K562 (cell line): Measurements from ENCODE around the gene KIAA0930. TPM values are rescaled to one million over a fixed set of nuclear protein-coding genes. Genes with fewer than 3 reads are reported as not detected.

Experiments
- ATAC-seq: fragments of 200-7000 bp; cut with Tn5 transposase; 3 replicates; pipeline ENCODE4 v1.9.1; 2020; ENCODE audit warnings: moderate library complexity
- BruUV-seq: library from RNA; stranded (reverse); fragments of 400-500 nt; replicated peaks from 2 replicates; lab custom pipeline; 2021; lab: Mats Ljungman, UMichigan
- CTCF ChIA-PET: fragments of 300-600 bp; formaldehyde crosslinking; extraction: SDS; loops from one replicate; lab custom pipeline; 2021; ENCODE audit warnings: low intra/inter-chr PET ratio; lab: Yijun Ruan, JAX
- POLR2A ChIA-PET: fragments of 300-600, 350-650 bp; sonication (Branson Sonifier 250); formaldehyde crosslinking; extraction: SDS; loops from one replicate; lab custom pipeline; 2021; ENCODE audit warnings: antibody characterized with exemption, inconsistent platforms; lab: Yijun Ruan, JAX
- DNase-seq, 4 experiments: peaks; one replicate each; pipeline versions ENCODE4 v3.0.0 to v3.0.0-alpha.2; 2011 to 2018; ENCODE audit warnings: low spot score in 3 of 4, mixed read lengths in 3 of 4; ENCODE audit errors: extremely low read depth in 1 of 4
- FAIRE-seq: peaks from 2 replicates; lab custom pipeline; 2011; peaks lifted over from hg19 to GRCh38; lab: Jason Lieb, UNC
- H2AFZ ChIP-seq: 2 replicates; pipeline ENCODE4 v1.6.0; 2011; ENCODE audit warnings: low read depth, low read length, control low read depth, inconsistent platforms
- H3K27ac ChIP-seq: fragments of 200-600 bp; 3 replicates; pipeline ENCODE4 v1.8.0; 2011; ENCODE audit warnings: low read depth, mild to moderate bottlenecking, control low read depth, inconsistent platforms, low read length, moderate library complexity, mixed read lengths; ENCODE audit errors: extremely low read depth
- H3K27me3 ChIP-seq, 2 experiments: fragments of 300-600 bp in 1 of 2; 2 replicates in 1 of 2; 3 replicates in 1 of 2; pipeline versions ENCODE4 v1.6.0 to v1.8.0; 2011; ENCODE audit warnings: inconsistent platforms in 2 of 2, low read length in 2 of 2, mild to moderate bottlenecking in 1 of 2, mixed read lengths in 1 of 2, moderate library complexity in 1 of 2; ENCODE audit not compliant: control insufficient read depth in 2 of 2, insufficient read depth in 2 of 2
- H3K36me3 ChIP-seq: fragments of 300-600 bp; 3 replicates; pipeline ENCODE4 v1.8.0; 2011; ENCODE audit warnings: mild to moderate bottlenecking, low read length, inconsistent platforms; ENCODE audit not compliant: control insufficient read depth, insufficient read depth
- H3K4me1 ChIP-seq, 2 experiments: fragments of 200-600 bp in 1 of 2; replicated peaks in 1 of 2; 2 replicates in 1 of 2; 3 replicates in 1 of 2; pipeline versions ENCODE4 v1.5.1 to v1.8.0; 2011; ENCODE audit warnings: inconsistent platforms in 2 of 2, low read length in 2 of 2, mild to moderate bottlenecking in 1 of 2, mixed read lengths in 1 of 2, moderate library complexity in 1 of 2; ENCODE audit not compliant: control insufficient read depth in 2 of 2, insufficient read depth in 2 of 2
- H3K4me2 ChIP-seq: 2 replicates; pipeline ENCODE4 v1.6.1; 2011; ENCODE audit warnings: low read length, control low read depth, inconsistent platforms, mixed read lengths; ENCODE audit not compliant: insufficient read depth
- H3K4me3 ChIP-seq: fragments of 200-600 bp; sonication (generic), shearing (Covaris generic); 2 replicates; pipeline ENCODE4 v1.5.1; 2016; ENCODE audit warnings: control low read depth, inconsistent platforms
- H3K79me2 ChIP-seq: fragments of 200-600 bp; 3 replicates; pipeline ENCODE4 v1.8.0; 2011; ENCODE audit warnings: low read length, inconsistent platforms; ENCODE audit not compliant: control insufficient read depth, insufficient read depth
- H3K9ac ChIP-seq, 2 experiments: 2 replicates each; pipeline versions ENCODE4 v1.6.0 to v1.6.1; 2011; ENCODE audit warnings: low read depth in 2 of 2, low read length in 2 of 2, control low read depth in 1 of 2, inconsistent platforms in 1 of 2, mild to moderate bottlenecking in 1 of 2, mixed read lengths in 1 of 2; ENCODE audit not compliant: insufficient read depth in 1 of 2
- H3K9me1 ChIP-seq: one replicate; pipeline ENCODE4 v1.6.0; 2011; ENCODE audit warnings: inconsistent platforms, mild to moderate bottlenecking, low read length, moderate library complexity; ENCODE audit not compliant: control insufficient read depth, insufficient read depth
- H3K9me3 ChIP-seq: replicated peaks from 2 replicates; pipeline ENCODE4 v1.5.1; 2011; ENCODE audit warnings: low read depth, low read length, inconsistent platforms; ENCODE audit not compliant: control insufficient read depth, insufficient read depth
- H4K20me1 ChIP-seq: replicated peaks from 2 replicates; pipeline ENCODE4 v1.6.1; 2011; ENCODE audit warnings: low read length, inconsistent platforms, mixed read lengths; ENCODE audit not compliant: control insufficient read depth, insufficient read depth
- E2F6 ChIP-seq, 2 experiments: IDR thresholded peaks; 2 replicates each; pipeline ENCODE4 v1.6.1; 2011; ENCODE audit warnings: borderline replicate concordance in 1 of 2, control low read depth in 1 of 2, low read depth in 1 of 2, low read length in 1 of 2, mild to moderate bottlenecking in 1 of 2, mixed read lengths in 1 of 2, moderate library complexity in 1 of 2; ENCODE audit not compliant: insufficient read depth in 1 of 2, insufficient read length in 1 of 2, poor library complexity in 1 of 2, severe bottlenecking in 1 of 2; ENCODE audit errors: extremely low read depth in 1 of 2
- E2F8 ChIP-seq: fragments of 450-650 bp; IDR thresholded peaks from 2 replicates; pipeline ENCODE4 v1.7.1; 2018; ENCODE audit warnings: mild to moderate bottlenecking, low read depth; ENCODE audit not compliant: partially characterized antibody
- FIP1L1 ChIP-seq: fragments of 200-400 bp; formaldehyde crosslinking; IDR thresholded peaks from 2 replicates; pipeline ENCODE4 v1.6.1; 2018; ENCODE audit warnings: mild to moderate bottlenecking, low read depth, low read length; ENCODE audit not compliant: poor library complexity, severe bottlenecking
- FOXA1 ChIP-seq: fragments of 450-650 bp; IDR thresholded peaks from 2 replicates; pipeline ENCODE4 v1.6.1; 2016; ENCODE audit warnings: mild to moderate bottlenecking, borderline replicate concordance
- JUNB ChIP-seq: fragments of 450-650 bp; formaldehyde crosslinking; conservative IDR thresholded peaks from 2 replicates; pipeline ENCODE4 v1.4.0; 2020; ENCODE audit warnings: mild to moderate bottlenecking
- PPARD ChIP-seq: fragments of 250-450 bp; sonication (Bioruptor Pico); IDR thresholded peaks from 2 replicates; pipeline ENCODE4 v1.8.0; 2022; ENCODE audit warnings: inconsistent platforms, mild to moderate bottlenecking, moderate library complexity
- PRDM10 ChIP-seq: fragments of 450-650 bp; IDR thresholded peaks from 2 replicates; pipeline ENCODE4 v1.6.1; 2018; ENCODE audit not compliant: partially characterized antibody
- RBM17 ChIP-seq: fragments of 200-400 bp; formaldehyde crosslinking; IDR thresholded peaks from 2 replicates; pipeline ENCODE4 v1.6.1; 2017; ENCODE audit warnings: low read depth, mild to moderate bottlenecking, low read length, borderline replicate concordance
- SNAPC5 ChIP-seq: fragments of 250-450 bp; sonication (Bioruptor Pico); IDR thresholded peaks from 2 replicates; pipeline ENCODE4 v1.8.0; 2021; ENCODE audit warnings: moderate library complexity, mild to moderate bottlenecking, inconsistent platforms
- ZFX ChIP-seq: sonication (generic); formaldehyde crosslinking; IDR thresholded peaks from 2 replicates; pipeline ENCODE4 v1.8.0; 2022; ENCODE audit warnings: mild to moderate bottlenecking, missing genetic modification reagents, moderate library complexity
- ZNF277 ChIP-seq: fragments of 250-450 bp; sonication (Bioruptor Pico); IDR thresholded peaks from 2 replicates; pipeline ENCODE4 v1.8.0; 2022; ENCODE audit warnings: inconsistent platforms, mild to moderate bottlenecking, moderate library complexity, borderline replicate concordance
- WGBS: fragments of 100-300 bp; shearing (Covaris generic); methylation state at CpG from one replicate; pipeline ENCODE4 v1.1.6; 2016; ENCODE audit warnings: low coverage, mixed read lengths; ENCODE audit not compliant: insufficient coverage; ENCODE audit errors: missing lambda C conversion rate; 5-methylcytosine and 5-hydroxymethylcytosine counted together
- in situ Hi-C: fragments of 300-500 bp; cut with MboI; formaldehyde crosslinking; loops from 4 replicates; pipeline ENCODE4 v1.15.0; 2018; ENCODE audit warnings: inconsistent platforms, mixed read lengths
- intact Hi-C: fragments of 100-400 bp; cut with micrococcal nuclease; formaldehyde crosslinking; loops from 2 replicates; pipeline ENCODE4 v1.14.2; 2022
- polyA plus RNA-seq, 8 experiments: library from polyadenylated mRNA; depleted of rRNA in 4 of 8; stranded (reverse) in 5 of 8; unstranded in 3 of 8; fragments of >200 nt; fragmentation: Nextera tagmentation in 2 of 8; fragmentation: Illumina TruSeq in 1 of 8; extraction: Ambion mirVana in 2 of 8; extraction: Trizol in 1 of 8; gene quantifications; 2 replicates each; pipeline versions ENCODE4 v1.2.1 to v1.2.3, GENCODE V29; 2011 to 2014; ENCODE audit warnings: inconsistent platforms in 1 of 8, missing spikeins in 1 of 8
- total RNA-seq, 7 experiments: library from RNA; depleted of rRNA in 6 of 7; stranded (reverse); fragments of >200 nt in 6 of 7; fragmentation: Illumina TruSeq in 2 of 7; extraction: Trizol in 2 of 7; gene quantifications; 2 replicates each; pipeline versions ENCODE4 v1.2.1 to v1.2.3, GENCODE V29; 2011 to 2021; ENCODE audit warnings: low replicate concordance in 1 of 7

KIAA0930 gene
- total and polyA plus RNA-seq, 9 of the 15 experiments (the other 6 are each of a cell fraction or from before 2014, with no cell fraction given) = 0.24 to 12.1 (median 6.4) TPM

- Histone ChIP-seq H3K4me3 (no peak overlapping the region), H2AFZ (no peak overlapping the region), H3K27ac (no peak overlapping the region), H4K20me1 (peaks cover 17% of the 10 kb centered on the region), H3K27me3 (no peaks in the 10 kb centered on the region), H3K79me2 (peaks cover 45% of the 10 kb centered on the region), H3K4me2 (no peak overlapping the region), H3K9me1 (no peaks in the 10 kb centered on the region), H3K4me1 (peaks cover 5% of the 10 kb centered on the region in 2 experiments; a peak in 3 of 5 replicates), H3K9ac (no peak overlapping the region), H3K9me3 (no peaks in the 10 kb centered on the region), H3K36me3 (peaks cover 91% of the 10 kb centered on the region)
- no TSS peak for BruUV-seq
- in situ Hi-C loops (no loop called here), intact Hi-C loops (no loop called here)
- FAIRE-seq = no peak
- ChIA-PET POLR2A (interaction anchor here (0.7 kb wide), 1 partner anchor 18 kb away, joined by 4 read pairs; no protein-coding TSS in a partner anchor), CTCF (no interaction called here)
- DNase-seq = no peak
- TF ChIP-seq ZNF277 (CRISPR knock-in tag) = no peak
- TF ChIP-seq JUNB (CRISPR knock-in tag) = no peak
- TF ChIP-seq SNAPC5 (CRISPR knock-in tag) = no peak
- no peak for TF ChIP-seq PRDM10
- no peak for TF ChIP-seq FOXA1
- TF ChIP-seq PPARD = no peak
- TF ChIP-seq ZFX (CRISPR knock-in tag) = no peak
- TF ChIP-seq RBM17 = no peak
- no peak for TF ChIP-seq E2F6 (IDR thresholded peaks at IDR 0.05; ENCODE audit: borderline replicate concordance in 1 of 2, extremely low read depth in 1 of 2, insufficient read depth in 1 of 2, insufficient read length in 1 of 2, low read depth in 1 of 2, low read length in 1 of 2, poor library complexity in 1 of 2, severe bottlenecking in 1 of 2)
- no peak for TF ChIP-seq E2F8
- TF ChIP-seq FIP1L1 = no peak
- WGBS = 93% methylated on average over 7 of the region's 7 CpGs
- no peak for ATAC-seq
These were observed 67.7 kb downstream of the KIAA0930 start for GRCh38 chr22:45172881-45173585.
